NT2/D1 (cell line): ENCODE measurements around the gene CUEDC1.

Experiments
- SUZ12 ChIP-seq: IDR thresholded peaks from 2 replicates; pipeline ENCODE4 v1.6.1; 2011; ENCODE audit not compliant: insufficient read length, insufficient read depth; ENCODE audit errors: extremely low read depth
- YY1 ChIP-seq: IDR thresholded peaks from 2 replicates; pipeline ENCODE4 v1.6.1; 2011; ENCODE audit not compliant: insufficient read length, insufficient read depth
- ZNF274 ChIP-seq: IDR thresholded peaks from 2 replicates; pipeline ENCODE4 v1.6.1; 2011; ENCODE audit warnings: mild to moderate bottlenecking, low read depth, low read length

DNA sequence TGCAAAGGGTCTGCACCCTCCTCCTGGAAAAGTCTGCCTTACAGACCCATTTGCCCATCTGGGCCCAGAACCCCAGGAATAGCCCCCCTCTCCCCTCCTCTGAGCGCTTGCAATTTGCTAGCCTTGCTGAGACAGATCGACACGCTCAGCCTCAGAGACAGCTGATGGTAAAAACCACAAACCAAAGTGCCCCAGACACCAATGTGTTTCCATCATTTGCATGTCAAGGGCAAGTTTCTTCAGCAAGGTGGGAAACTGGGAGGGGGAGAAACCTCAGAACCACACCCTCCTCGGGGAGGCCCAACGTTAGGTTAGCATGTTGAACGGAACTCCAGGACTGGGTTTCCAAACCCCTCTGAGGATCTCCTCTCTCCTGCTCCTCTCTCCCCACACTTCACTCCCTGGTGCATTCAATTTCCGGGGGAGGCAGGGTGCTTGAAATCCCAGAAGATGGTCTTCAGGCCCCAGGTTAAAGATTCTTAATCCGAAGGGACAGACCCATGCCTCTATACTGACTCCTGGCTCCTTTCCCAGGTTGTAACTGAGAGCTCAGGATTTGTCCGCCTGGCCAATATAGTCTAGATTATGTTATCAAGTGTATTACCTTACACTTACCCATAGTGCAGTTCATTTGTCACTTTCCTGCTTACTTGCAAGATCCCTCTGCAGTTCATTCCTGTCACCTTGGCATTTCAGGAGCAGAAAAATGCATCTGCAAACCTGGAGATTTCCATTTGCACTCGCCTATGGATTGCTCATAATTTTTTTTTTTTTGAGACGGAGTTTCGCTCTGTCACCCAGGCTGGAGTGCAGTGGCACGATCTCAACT lies 1.3 kb upstream of the CUEDC1 start:
- TF ChIP-seq SUZ12 (no peak), YY1 (no peak), ZNF274 (no peak)
